HL-60 (cell line): ENCODE results near the gene ZSCAN21.

Experiments used
- SPI1 ChIP-seq: IDR thresholded peaks from 2 replicates; pipeline ENCODE4 v1.6.1; 2012; ENCODE audit warnings: low read depth, mild to moderate bottlenecking, borderline replicate concordance
- TF ChIP-seq, protein P1 (sequence below): IDR thresholded peaks from one replicate; pipeline ENCODE4 v1.5.1; 2011; ENCODE audit warnings: low read length, control low read depth, inconsistent platforms; ENCODE audit not compliant: insufficient read depth

DNA sequence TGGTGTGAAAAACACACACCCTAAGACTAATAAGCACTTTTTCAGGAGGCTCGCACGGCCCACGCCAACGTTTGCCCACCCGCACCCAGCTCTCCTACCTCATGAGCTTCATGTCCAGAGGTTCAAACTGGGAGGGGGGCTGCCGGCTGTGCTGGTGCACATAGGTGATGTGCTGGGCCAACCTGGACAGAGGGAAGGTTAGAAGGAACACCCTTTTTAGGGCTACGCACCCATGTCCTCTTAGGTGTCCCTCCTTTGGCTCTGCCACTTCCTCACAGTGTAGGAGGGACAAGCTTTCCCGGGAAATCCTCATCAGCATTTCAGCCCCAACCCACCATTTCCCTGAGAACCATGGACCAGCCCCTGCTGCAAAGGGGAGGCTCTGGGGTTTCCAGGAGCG lies 45.7 kb downstream of the ZSCAN21 start:
- TF ChIP-seq, protein P1, sequence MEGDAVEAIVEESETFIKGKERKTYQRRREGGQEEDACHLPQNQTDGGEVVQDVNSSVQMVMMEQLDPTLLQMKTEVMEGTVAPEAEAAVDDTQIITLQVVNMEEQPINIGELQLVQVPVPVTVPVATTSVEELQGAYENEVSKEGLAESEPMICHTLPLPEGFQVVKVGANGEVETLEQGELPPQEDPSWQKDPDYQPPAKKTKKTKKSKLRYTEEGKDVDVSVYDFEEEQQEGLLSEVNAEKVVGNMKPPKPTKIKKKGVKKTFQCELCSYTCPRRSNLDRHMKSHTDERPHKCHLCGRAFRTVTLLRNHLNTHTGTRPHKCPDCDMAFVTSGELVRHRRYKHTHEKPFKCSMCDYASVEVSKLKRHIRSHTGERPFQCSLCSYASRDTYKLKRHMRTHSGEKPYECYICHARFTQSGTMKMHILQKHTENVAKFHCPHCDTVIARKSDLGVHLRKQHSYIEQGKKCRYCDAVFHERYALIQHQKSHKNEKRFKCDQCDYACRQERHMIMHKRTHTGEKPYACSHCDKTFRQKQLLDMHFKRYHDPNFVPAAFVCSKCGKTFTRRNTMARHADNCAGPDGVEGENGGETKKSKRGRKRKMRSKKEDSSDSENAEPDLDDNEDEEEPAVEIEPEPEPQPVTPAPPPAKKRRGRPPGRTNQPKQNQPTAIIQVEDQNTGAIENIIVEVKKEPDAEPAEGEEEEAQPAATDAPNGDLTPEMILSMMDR, result no peak
- no peak for TF ChIP-seq SPI1
